Mesenchymal stem cell (in vitro differentiated cells and primary cell): ENCODE data around the gene CBX3.

Source experiments
- DNase-seq: peaks from one replicate; pipeline ENCODE4 v3.0.0-alpha.2; 2013
- H2AFZ ChIP-seq: one replicate; pipeline ENCODE4 v1.6.1; 2013; ENCODE audit warnings: low read depth, mild to moderate bottlenecking, control low read depth, inconsistent platforms, low read length, moderate library complexity
- H2AK5ac ChIP-seq: 2 replicates; pipeline ENCODE4 v1.6.1; 2013; ENCODE audit warnings: low read length, moderate library complexity, mild to moderate bottlenecking, inconsistent platforms; ENCODE audit not compliant: severe bottlenecking
- H2BK120ac ChIP-seq: one replicate; pipeline ENCODE4 v1.6.1; 2013; ENCODE audit warnings: low read depth, mild to moderate bottlenecking, inconsistent platforms, low read length, moderate library complexity
- H2BK12ac ChIP-seq, 2 experiments: one replicate each; pipeline ENCODE4 v1.6.1; 2013; ENCODE audit warnings: inconsistent platforms in 2 of 2, low read length in 2 of 2, mild to moderate bottlenecking in 2 of 2, moderate library complexity in 2 of 2, control low read depth in 1 of 2
- H2BK15ac ChIP-seq: one replicate; pipeline ENCODE4 v1.6.1; 2013; ENCODE audit warnings: mild to moderate bottlenecking, low read depth, inconsistent platforms; ENCODE audit not compliant: poor library complexity, severe bottlenecking
- H2BK5ac ChIP-seq: 2 replicates; pipeline ENCODE4 v1.6.1; 2013; ENCODE audit warnings: low read depth, mild to moderate bottlenecking, low read length, control low read depth, inconsistent platforms; ENCODE audit not compliant: poor library complexity, severe bottlenecking
- H3K14ac ChIP-seq, 2 experiments: one replicate each; pipeline ENCODE4 v1.6.1; 2013; ENCODE audit warnings: inconsistent platforms in 2 of 2, low read length in 2 of 2, control low read depth in 1 of 2, mild to moderate bottlenecking in 1 of 2, moderate library complexity in 1 of 2
- H3K18ac ChIP-seq, 2 experiments: one replicate each; pipeline ENCODE4 v1.6.1; 2013; ENCODE audit warnings: inconsistent platforms in 2 of 2, low read length in 2 of 2, control low read depth in 1 of 2, low read depth in 1 of 2, mild to moderate bottlenecking in 1 of 2
- H3K23ac ChIP-seq, 2 experiments: one replicate each; pipeline ENCODE4 v1.6.1; 2013; ENCODE audit warnings: inconsistent platforms in 2 of 2, low read length in 2 of 2, mild to moderate bottlenecking in 2 of 2, moderate library complexity in 2 of 2, control low read depth in 1 of 2
- H3K27ac ChIP-seq: 2 replicates; pipeline ENCODE4 v1.5.1; 2013; ENCODE audit warnings: mild to moderate bottlenecking, moderate library complexity, low read length, control low read depth, inconsistent platforms; ENCODE audit not compliant: poor library complexity, severe bottlenecking
- H3K27me3 ChIP-seq, 2 experiments: 2 replicates each; pipeline versions ENCODE4 v1.6.1 to v1.7.0; 2013; ENCODE audit warnings: low read length in 2 of 2, mild to moderate bottlenecking in 2 of 2, moderate library complexity in 2 of 2, control low read depth in 1 of 2, inconsistent platforms in 1 of 2; ENCODE audit not compliant: control insufficient read depth in 1 of 2, insufficient read depth in 1 of 2
- H3K36me3 ChIP-seq, 2 experiments: 2 replicates each; pipeline versions ENCODE4 v1.6.1 to v1.7.0; 2013; ENCODE audit warnings: low read length in 2 of 2, control low read depth in 1 of 2, inconsistent platforms in 1 of 2, low read depth in 1 of 2, mild to moderate bottlenecking in 1 of 2; ENCODE audit not compliant: insufficient read depth in 2 of 2, control insufficient read depth in 1 of 2
- H3K4ac ChIP-seq, 2 experiments: one replicate each; pipeline ENCODE4 v1.6.1; 2013; ENCODE audit warnings: inconsistent platforms in 2 of 2, low read length in 2 of 2, mild to moderate bottlenecking in 2 of 2, moderate library complexity in 2 of 2, control low read depth in 1 of 2, low read depth in 1 of 2
- H3K4me1 ChIP-seq: 2 replicates; pipeline ENCODE4 v1.6.1; 2013; ENCODE audit warnings: low read depth, low read length, control low read depth; ENCODE audit not compliant: control insufficient read depth, insufficient read depth
- H3K4me2 ChIP-seq: 2 replicates; pipeline ENCODE4 v1.6.1; 2013; ENCODE audit warnings: low read length, mild to moderate bottlenecking, inconsistent platforms; ENCODE audit not compliant: poor library complexity, severe bottlenecking
- H3K4me3 ChIP-seq, 2 experiments: 2 replicates each; pipeline versions ENCODE4 v1.5.1 to v1.7.0; 2013; ENCODE audit warnings: low read length in 2 of 2, mild to moderate bottlenecking in 2 of 2, control low read depth in 1 of 2, low read depth in 1 of 2; ENCODE audit not compliant: insufficient read depth in 1 of 2
- H3K79me1 ChIP-seq: replicated peaks from 2 replicates; pipeline ENCODE4 v1.6.1; 2013; ENCODE audit warnings: mild to moderate bottlenecking, control low read depth, low read length, inconsistent platforms; ENCODE audit not compliant: poor library complexity, severe bottlenecking
- H3K9ac ChIP-seq: 2 replicates; pipeline ENCODE4 v1.7.0; 2013; ENCODE audit warnings: mild to moderate bottlenecking, low read length, moderate library complexity
- H3K9me3 ChIP-seq: 2 replicates; pipeline ENCODE4 v1.7.0; 2013; ENCODE audit warnings: mild to moderate bottlenecking, low read length; ENCODE audit not compliant: control insufficient read depth
- H4K8ac ChIP-seq: one replicate; pipeline ENCODE4 v1.6.1; 2013; ENCODE audit warnings: inconsistent platforms, mild to moderate bottlenecking, low read length, moderate library complexity
- H4K91ac ChIP-seq: one replicate; pipeline ENCODE4 v1.6.1; 2013; ENCODE audit warnings: mild to moderate bottlenecking, low read length, inconsistent platforms
- WGBS: methylation state at CpG from one replicate; pipeline ENCODE4 v1.1.7; 2013; ENCODE audit warnings: mixed read lengths; 5-methylcytosine and 5-hydroxymethylcytosine counted together

The CBX3 gene

DNA sequence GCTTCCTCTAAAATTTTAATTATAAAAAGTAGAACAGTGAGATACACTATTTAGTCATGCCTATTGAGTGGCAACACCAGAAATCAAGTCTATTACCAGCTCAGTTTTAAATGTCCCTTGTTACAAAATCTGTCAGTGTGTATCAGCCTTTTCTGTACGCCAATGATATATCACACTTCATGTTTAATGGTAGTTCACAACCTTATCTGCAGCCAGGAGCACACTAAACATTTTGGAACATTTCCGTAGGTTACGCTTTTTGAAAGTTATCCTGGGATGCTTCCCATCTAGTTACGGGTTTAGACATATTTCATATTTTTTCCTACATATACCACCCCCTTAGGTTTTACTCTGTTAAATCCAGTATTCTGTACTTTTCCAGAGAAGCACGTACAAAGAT lies 6.4 kb upstream of the CBX3 start:
- Histone ChIP-seq H2BK12ac (no peak overlapping the region), H3K4me3 (no peak overlapping the region), H4K8ac (no peak overlapping the region), H3K36me3 (peaks cover 8 to 84% of the 10 kb centered on the region in 2 experiments), H3K9ac (peak overlapping the region; percentile 100), H3K14ac (no peak overlapping the region), H3K79me1 (no peaks in the 10 kb centered on the region), H3K18ac (no peak overlapping the region), H2BK120ac (no peak overlapping the region), H3K4me1 (peaks cover 9% of the 10 kb centered on the region), H3K23ac (no peak overlapping the region), H3K4ac (no peak overlapping the region), H2AFZ (no peak overlapping the region), H3K9me3 (no peaks in the 10 kb centered on the region), H2BK15ac (no peak overlapping the region), H3K4me2 (no peak overlapping the region), H3K27ac (no peak overlapping the region), H2BK5ac (no peak overlapping the region), H3K27me3 (no peaks in the 10 kb centered on the region), H2AK5ac (no peak overlapping the region), H4K91ac (no peak overlapping the region)
- no peak for DNase-seq
- 98% methylated on average over 4 of the region's 5 CpGs for WGBS

DNA sequence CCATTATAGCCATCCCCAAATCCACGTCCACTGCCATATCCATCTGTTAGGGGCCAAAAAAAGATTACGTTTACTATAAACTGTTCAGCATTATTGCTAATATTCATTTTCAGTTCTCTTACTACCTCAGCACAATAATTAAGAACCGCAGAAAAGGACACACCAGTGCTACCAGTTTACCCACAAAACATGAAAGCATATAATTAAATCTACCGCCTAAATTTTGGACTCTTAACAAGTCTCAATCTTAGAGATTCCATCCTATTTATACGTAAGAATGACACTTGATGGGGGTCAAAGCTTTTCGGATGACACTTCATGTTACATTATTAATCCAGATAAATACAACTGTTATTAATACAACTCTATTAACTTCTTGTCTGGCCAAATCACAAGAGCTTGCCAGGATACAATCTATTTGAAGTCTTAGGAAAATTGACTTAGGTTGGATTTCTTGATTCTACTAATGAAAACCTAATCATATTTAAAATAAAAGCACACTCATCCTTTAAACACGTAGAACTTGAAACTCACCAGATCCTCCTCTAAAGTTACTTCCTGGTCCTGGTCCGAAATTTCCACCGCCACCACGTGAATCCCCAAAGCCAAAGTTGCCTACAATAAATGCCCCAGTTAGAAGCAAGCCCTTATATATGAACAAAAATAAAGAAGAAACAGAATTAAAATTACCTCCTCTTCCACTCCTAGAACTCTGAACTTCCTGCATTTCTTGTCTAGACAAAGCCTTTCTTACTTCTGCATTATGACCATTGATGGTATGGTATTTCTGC lies 5.5 kb upstream of the CBX3 start:
- Histone ChIP-seq H3K9me3 (no peaks in the 10 kb centered on the region), H2BK12ac (no peak overlapping the region), H3K4me1 (peaks cover 9% of the 10 kb centered on the region), H4K91ac (no peak overlapping the region), H3K9ac (peak overlapping the region; percentile 100), H3K79me1 (no peaks in the 10 kb centered on the region), H3K4me3 (peak overlapping the region in 1 of 2 experiments; percentile 100), H3K27ac (no peak overlapping the region), H3K18ac (no peak overlapping the region), H2BK15ac (no peak overlapping the region), H2BK5ac (no peak overlapping the region), H3K36me3 (peaks cover 8 to 75% of the 10 kb centered on the region in 2 experiments), H3K4ac (no peak overlapping the region), H3K4me2 (no peak overlapping the region), H3K14ac (no peak overlapping the region), H2AK5ac (no peak overlapping the region), H3K27me3 (no peaks in the 10 kb centered on the region), H2AFZ (no peak overlapping the region), H2BK120ac (no peak overlapping the region), H3K23ac (no peak overlapping the region), H4K8ac (no peak overlapping the region)
- WGBS, result 82% methylated on average over 9 of the region's 10 CpGs
- no peak for DNase-seq

DNA sequence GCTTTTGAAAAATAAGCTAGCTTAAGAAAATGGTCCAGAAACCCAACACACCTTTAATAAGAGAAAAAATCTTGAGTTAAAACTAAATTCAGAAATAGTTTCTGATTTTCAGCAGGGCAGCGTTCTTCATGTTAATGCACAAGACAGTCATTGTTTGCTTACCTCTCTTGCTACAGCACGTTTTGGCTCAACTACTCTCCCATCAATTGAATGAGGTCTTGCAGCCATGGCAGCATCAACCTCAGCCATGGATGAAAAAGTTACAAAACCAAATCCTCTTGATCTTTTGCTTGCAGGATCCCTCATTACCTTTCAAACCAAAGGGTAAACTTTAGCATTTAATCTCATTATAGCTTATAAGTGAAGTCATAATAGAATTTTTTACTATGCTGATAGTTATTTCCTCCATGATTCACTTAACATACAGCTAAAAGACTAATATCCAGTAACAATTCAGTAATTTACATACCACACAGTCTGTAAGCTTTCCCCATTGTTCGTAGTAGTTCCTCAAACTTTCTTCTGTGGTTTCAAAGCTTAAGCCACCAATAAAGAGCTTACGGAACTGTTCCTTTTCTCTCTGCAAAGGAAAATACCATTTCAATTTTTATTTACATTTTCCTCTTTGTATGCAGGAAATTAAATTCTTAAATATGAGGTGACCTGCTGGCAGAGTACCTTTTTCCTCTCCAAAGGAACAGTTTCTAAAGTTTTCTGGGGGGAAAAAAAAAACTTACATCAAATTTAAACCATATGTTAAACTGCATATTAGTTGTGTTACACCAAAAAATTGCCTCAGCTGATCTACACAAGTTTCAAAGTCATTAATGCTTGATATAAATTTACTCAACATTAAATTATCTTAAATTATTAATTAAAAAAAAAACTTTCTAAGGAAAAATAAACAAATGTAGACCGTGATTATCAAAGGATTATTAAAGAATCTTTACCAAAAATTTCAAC lies 4.1 kb upstream of the CBX3 start:
- no peak overlapping the region for H4K8ac ChIP-seq
- no peak overlapping the region for H3K4ac ChIP-seq
- no peak overlapping the region for H2AK5ac ChIP-seq
- no peak for DNase-seq
- no peak overlapping the region for H2BK5ac ChIP-seq
- H3K36me3 ChIP-seq, result peaks cover 8 to 62% of the 10 kb centered on the region in 2 experiments
- H2BK12ac ChIP-seq, result no peak overlapping the region
- no peaks in the 10 kb centered on the region for H3K79me1 ChIP-seq
- peak overlapping the region; percentile 100 for H3K9ac ChIP-seq
- H3K4me1 ChIP-seq, result peaks cover 9% of the 10 kb centered on the region
- peak overlapping the region; percentile 27 for H3K4me2 ChIP-seq
- no peak overlapping the region for H2BK120ac ChIP-seq
- H3K14ac ChIP-seq, result no peak overlapping the region
- 31% methylated on average over 4 of the region's 5 CpGs for WGBS
- H3K4me3 ChIP-seq, result peak overlapping the region in 1 of 2 experiments; percentile 100
- no peak overlapping the region for H3K27ac ChIP-seq
- no peak overlapping the region for H2AFZ ChIP-seq
- H2BK15ac ChIP-seq, result no peak overlapping the region
- no peak overlapping the region for H3K23ac ChIP-seq
- no peaks in the 10 kb centered on the region for H3K9me3 ChIP-seq
- no peak overlapping the region for H4K91ac ChIP-seq
- H3K18ac ChIP-seq, result no peak overlapping the region
- H3K27me3 ChIP-seq, result no peaks in the 10 kb centered on the region
